DOHH2 (cell line): ENCODE data around the gene LRMDA.

Experiments
- H3F3A ChIP-seq: fragments of 200-600 bp; sonication (generic), shearing (Covaris generic); 2 replicates; pipeline ENCODE4 v1.6.0; 2016; ENCODE audit warnings: antibody characterized with exemption, mild to moderate bottlenecking; ENCODE audit not compliant: control insufficient read depth, insufficient read depth
- H3K27ac ChIP-seq: fragments of 200-600 bp; sonication (generic); 2 replicates; pipeline ENCODE4 v1.5.1; 2014; ENCODE audit warnings: low read depth, mild to moderate bottlenecking, low read length, moderate library complexity
- H3K27me3 ChIP-seq: fragments of 200-600 bp; sonication (generic); 2 replicates; pipeline ENCODE4 v1.6.1; 2014; ENCODE audit warnings: mild to moderate bottlenecking, low read length, mixed read lengths; ENCODE audit not compliant: control insufficient read depth
- H3K36me3 ChIP-seq: fragments of 200-600 bp; sonication (generic); 2 replicates; pipeline ENCODE4 v1.6.1; 2014; ENCODE audit warnings: mild to moderate bottlenecking, low read length, moderate library complexity, mixed read lengths; ENCODE audit not compliant: control insufficient read depth
- H3K4me1 ChIP-seq: fragments of 200-600 bp; sonication (generic); 2 replicates; pipeline ENCODE4 v1.6.1; 2014; ENCODE audit warnings: mild to moderate bottlenecking, low read length, mixed read lengths; ENCODE audit not compliant: control insufficient read depth
- H3K4me2 ChIP-seq: fragments of 200-600 bp; sonication (generic); 2 replicates; pipeline ENCODE4 v1.6.0; 2014; ENCODE audit warnings: mild to moderate bottlenecking, low read length, moderate library complexity
- H3K4me3 ChIP-seq: fragments of 200-600 bp; sonication (generic); 2 replicates; pipeline ENCODE4 v1.5.1; 2014; ENCODE audit warnings: mild to moderate bottlenecking, low read length, mixed read lengths
- H3K79me2 ChIP-seq: fragments of 200-600 bp; sonication (generic); 2 replicates; pipeline ENCODE4 v1.6.1; 2014; ENCODE audit warnings: mild to moderate bottlenecking, low read length, mixed read lengths; ENCODE audit not compliant: control insufficient read depth
- H3K9me2 ChIP-seq: fragments of 200-600 bp; sonication (generic); replicated peaks from 2 replicates; pipeline ENCODE4 v1.6.1; 2014; ENCODE audit warnings: mild to moderate bottlenecking, low read length, mixed read lengths; ENCODE audit not compliant: control insufficient read depth
- H3K9me3 ChIP-seq: fragments of 200-600 bp; sonication (generic); 2 replicates; pipeline ENCODE4 v1.6.1; 2014; ENCODE audit warnings: antibody characterized with exemption, low read length, mixed read lengths; ENCODE audit not compliant: control insufficient read depth, insufficient read depth
- H4K20me1 ChIP-seq: fragments of 200-600 bp; sonication (generic); 2 replicates; pipeline ENCODE4 v1.6.0; 2014; ENCODE audit warnings: low read depth, mild to moderate bottlenecking, antibody characterized with exemption, low read length, moderate library complexity; ENCODE audit not compliant: control insufficient read depth, insufficient read depth
- CTCF ChIP-seq: fragments of 200-600 bp; sonication (generic); IDR thresholded peaks from one replicate; pipeline ENCODE4 v1.5.1; 2014; ENCODE audit warnings: antibody characterized with exemption, mild to moderate bottlenecking, low read depth, low read length; ENCODE audit not compliant: poor library complexity, severe bottlenecking
- EZH2phosphoT487 ChIP-seq: fragments of 200-600 bp; sonication (generic); IDR thresholded peaks from 2 replicates; pipeline ENCODE4 v1.6.1; 2017; ENCODE audit warnings: borderline replicate concordance, mild to moderate bottlenecking, antibody characterized with exemption, low read length, moderate library complexity, mixed read lengths

Gene LRMDA

GRCh38 chr10:75967491-75967890 lies 536.1 kb downstream of the LRMDA start:
- no peaks in the 10 kb centered on the region for H3K9me3 ChIP-seq
- TF ChIP-seq CTCF = no peak
- TF ChIP-seq EZH2phosphoT487 = no peak
- H3K79me2 ChIP-seq = no peaks in the 10 kb centered on the region
- no peaks in the 10 kb centered on the region for H4K20me1 ChIP-seq
- no peaks in the 10 kb centered on the region for H3K27me3 ChIP-seq
- no peak overlapping the region for H3K4me2 ChIP-seq
- no peak overlapping the region for H3K27ac ChIP-seq
- H3K36me3 ChIP-seq = no peaks in the 10 kb centered on the region
- no peak overlapping the region for H3K4me3 ChIP-seq
- H3K4me1 ChIP-seq = no peaks in the 10 kb centered on the region
- H3K9me2 ChIP-seq = no peaks in the 10 kb centered on the region; the same call in 1 of the 2 replicates
- no peaks in the 10 kb centered on the region for H3F3A ChIP-seq

- no peaks in the 10 kb centered on the region for H4K20me1 ChIP-seq
- TF ChIP-seq EZH2phosphoT487 (no peak), CTCF (no peak)
- H3K9me3 ChIP-seq = no peaks in the 10 kb centered on the region
- H3K9me2 ChIP-seq = no peaks in the 10 kb centered on the region
- no peak overlapping the region for H3K27ac ChIP-seq
- H3K79me2 ChIP-seq = no peaks in the 10 kb centered on the region
- H3K36me3 ChIP-seq = no peaks in the 10 kb centered on the region
- H3K4me1 ChIP-seq = no peaks in the 10 kb centered on the region
- no peak overlapping the region for H3K4me3 ChIP-seq
- no peaks in the 10 kb centered on the region for H3K27me3 ChIP-seq
- H3F3A ChIP-seq = no peaks in the 10 kb centered on the region
- no peak overlapping the region for H3K4me2 ChIP-seq
These were observed 537.6 kb downstream of the LRMDA start for GRCh38 chr10:75969031-75969430.

GRCh38 chr10:75971402-75972211 lies 540.2 kb downstream of the LRMDA start:
- Histone ChIP-seq H3K36me3 (no peaks in the 10 kb centered on the region), H3K79me2 (no peaks in the 10 kb centered on the region), H3K9me3 (no peaks in the 10 kb centered on the region), H3K9me2 (no peaks in the 10 kb centered on the region), H4K20me1 (no peaks in the 10 kb centered on the region), H3K4me3 (no peak overlapping the region), H3K27ac (no peak overlapping the region), H3K4me2 (no peak overlapping the region), H3K4me1 (no peaks in the 10 kb centered on the region), H3K27me3 (no peaks in the 10 kb centered on the region), H3F3A (no peaks in the 10 kb centered on the region)
- TF ChIP-seq EZH2phosphoT487 (no peak), CTCF (no peak)
